GM13976 (cell line): ENCODE results near the gene ADRB1.

Source experiments
- DNase-seq: peaks from one replicate; pipeline ENCODE4 v3.0.0; 2012; ENCODE audit warnings: low spot score
- CTCF ChIP-seq: IDR thresholded peaks from 2 replicates; pipeline ENCODE4 v1.5.1; 2012; ENCODE audit warnings: borderline replicate concordance, mild to moderate bottlenecking; ENCODE audit not compliant: insufficient read depth; ENCODE audit errors: extremely low read depth, missing control alignments, control extremely low read depth
- in situ Hi-C: fragments of 300-500 bp; cut with MboI; formaldehyde crosslinking; loops from one replicate; pipeline ENCODE4 v1.12.0; 2022; ENCODE audit warnings: low sequenced_read_pairs, mixed read lengths, inconsistent platforms; ENCODE audit not compliant: unreplicated experiment

Gene ADRB1

GRCh38 chr10:114031073-114031972, 12.3 kb upstream of the ADRB1 start:
- no peak for TF ChIP-seq CTCF
- in situ Hi-C loops: no loop called here
- DNase-seq: no peak

- no peak for DNase-seq
- in situ Hi-C loops: no loop called here
- no peak for TF ChIP-seq CTCF
Measured at GRCh38 chr10:114033566-114033965, 10.1 kb upstream of the ADRB1 start.

DNA sequence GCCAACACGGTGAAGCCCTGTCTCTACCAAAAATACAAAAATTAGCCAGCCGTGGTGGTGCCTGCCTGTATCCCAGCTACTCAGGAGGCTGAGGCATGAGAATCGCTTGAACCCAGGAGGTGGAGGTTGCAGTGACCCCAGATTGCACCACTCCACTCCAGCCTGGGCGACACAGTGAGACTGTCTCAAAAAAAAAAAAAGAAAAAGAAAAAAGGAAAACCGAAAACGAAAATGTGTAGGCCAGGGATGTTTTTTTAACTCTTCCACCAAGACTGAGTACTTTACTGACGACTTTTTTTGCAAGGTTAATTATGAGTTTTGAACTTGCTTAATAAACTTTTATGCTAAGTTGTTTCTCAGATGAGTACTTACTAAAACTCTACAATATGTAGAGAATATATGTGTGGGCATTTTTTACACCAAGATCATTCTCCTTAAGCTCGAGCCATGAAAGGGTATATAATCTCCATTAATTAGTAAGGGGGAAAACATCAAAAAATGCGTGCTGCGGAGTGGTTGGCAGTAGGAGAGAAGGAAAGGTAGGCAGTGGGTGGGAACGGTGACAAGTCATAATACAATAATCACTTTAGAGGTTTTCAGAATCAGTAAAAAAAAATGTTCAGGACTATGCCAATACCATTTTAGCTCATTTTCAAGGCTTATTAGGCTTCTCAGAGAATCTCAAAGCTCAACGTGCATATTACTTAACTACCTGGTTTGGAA, 8.6 kb upstream of the ADRB1 start:
- TF ChIP-seq CTCF: no peak
- no peak for DNase-seq
- in situ Hi-C loops: no loop called here

- DNase-seq: no peak
Measured at GRCh38 chr10:114035791-114036190, 7.9 kb upstream of the ADRB1 start.

GRCh38 chr10:114038819-114039218, 4.8 kb upstream of the ADRB1 start:
- TF ChIP-seq CTCF: no peak
- no peak for DNase-seq
- in situ Hi-C loops: no loop called here

More at GRCh38 chr10:114035791-114036190, 7.9 kb upstream of the ADRB1 start:
- no peak for TF ChIP-seq CTCF
- in situ Hi-C loops: no loop called here

GRCh38 chr10:114041166-114041565, 2.5 kb upstream of the ADRB1 start:
- TF ChIP-seq CTCF: no peak

More at GRCh38 chr10:114041166-114041565, 2.5 kb upstream of the ADRB1 start:
- DNase-seq: no peak
- in situ Hi-C loops: no loop called here
